ENCODE results near the gene FAM200B.

FAM200B gene

DNA sequence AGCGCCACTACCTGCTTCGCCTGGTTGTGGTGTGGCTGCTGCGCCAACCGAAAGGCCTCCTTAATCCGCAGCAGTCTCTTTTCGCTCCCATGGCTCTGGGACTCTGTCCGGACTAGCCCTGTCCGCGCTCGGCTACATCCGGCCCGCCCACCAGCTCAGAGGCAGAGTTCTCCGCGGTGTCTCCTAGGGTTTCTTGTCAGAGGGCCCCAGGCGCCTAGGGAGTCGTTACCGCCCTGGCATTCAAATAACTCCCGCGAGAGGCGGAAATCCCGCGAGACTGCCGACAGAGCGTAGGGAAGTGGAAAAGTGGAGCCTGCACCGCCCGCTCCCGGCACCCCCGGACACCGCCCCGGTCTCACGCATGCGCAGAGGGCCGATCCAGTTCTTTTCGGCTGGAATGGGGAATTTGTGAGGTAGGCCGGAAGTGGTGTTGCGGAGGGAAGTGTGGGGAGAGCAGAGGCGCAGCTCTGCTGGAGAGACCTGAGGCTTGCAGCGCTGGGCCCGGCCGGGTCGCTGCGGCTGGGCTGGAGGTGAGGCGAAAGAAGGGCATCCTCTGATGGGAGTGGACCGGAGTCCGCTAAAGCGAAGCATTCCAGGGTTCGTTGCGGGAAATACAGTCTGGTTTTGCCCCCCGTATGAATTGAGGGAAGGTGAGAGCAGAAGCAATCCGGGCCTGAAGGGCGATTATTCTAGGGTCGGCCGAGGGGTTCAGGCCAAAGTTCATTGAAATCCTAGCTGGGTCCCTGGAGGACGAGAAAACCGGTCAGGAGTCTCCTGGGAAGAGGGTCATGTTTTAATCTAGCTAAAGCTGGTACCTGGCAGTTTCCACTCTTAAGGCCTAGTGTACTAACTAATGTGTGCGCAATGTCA, at the start of gene FAM200B:
FAM200B (plus strand) TSS at position 456 of the 870 bp plus-strand sequence. CDS start 5,151 bp downstream, outside the sequence.
- DNase-seq (ENCODE audit: low spot score) = peak; percentile 99

DNA sequence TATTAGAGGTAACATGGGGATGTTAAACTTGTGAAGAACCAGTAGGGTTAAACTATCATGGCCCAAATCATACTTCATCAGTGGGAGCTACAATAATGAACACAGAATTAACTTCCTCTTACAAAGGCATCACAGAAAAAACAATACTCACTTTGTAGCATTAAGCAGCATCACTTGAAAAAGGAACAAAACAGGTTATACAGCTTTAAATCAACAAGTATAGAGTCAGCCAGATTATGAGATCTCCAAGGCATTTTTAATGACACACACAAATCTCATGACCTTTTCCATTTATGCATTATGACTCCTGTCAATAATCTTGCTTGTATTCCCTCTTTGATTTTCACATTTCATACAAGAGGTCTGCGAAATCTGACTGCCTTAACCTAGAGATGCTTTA, 44.8 kb upstream of the FAM200B start:
- no peak for DNase-seq (ENCODE audit: low spot score)

DNA sequence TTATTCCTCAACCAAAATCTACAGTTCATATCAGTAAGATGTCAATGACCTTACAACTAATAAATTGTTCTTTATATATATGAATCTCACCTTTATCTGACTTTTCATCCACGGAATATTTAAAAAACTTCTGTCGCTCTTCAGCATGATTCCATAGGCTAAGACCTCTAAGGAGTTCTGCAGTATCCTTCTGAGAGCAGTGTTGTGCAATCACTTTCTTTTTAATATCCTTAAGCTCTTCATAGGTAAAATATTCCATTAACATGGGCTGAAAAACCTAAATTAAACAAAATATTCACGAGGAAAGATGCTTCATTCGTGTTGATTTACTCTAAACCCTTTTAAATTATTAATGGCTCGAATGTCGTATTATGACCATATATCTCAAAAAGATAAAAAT, 43.2 kb upstream of the FAM200B start:
- DNase-seq (ENCODE audit: low spot score) = no peak

DNA sequence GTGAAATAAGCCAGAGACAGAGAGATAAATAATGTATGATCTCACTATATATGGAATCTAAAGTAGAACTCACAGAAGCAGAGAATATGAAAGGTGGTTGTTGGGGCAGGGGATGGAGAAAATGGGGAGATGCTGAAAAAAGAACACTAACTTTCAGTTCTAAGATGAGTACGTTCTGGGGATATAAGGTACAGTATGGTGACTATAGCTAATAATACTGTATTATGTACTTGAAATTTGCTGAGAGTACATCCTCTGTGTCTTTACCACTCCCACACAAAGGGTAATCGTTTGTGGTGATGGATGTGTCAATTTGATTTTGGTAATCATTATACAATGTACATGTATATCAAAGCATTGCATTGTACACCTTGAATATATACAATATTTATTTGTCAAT, 33.0 kb upstream of the FAM200B start:
- DNase-seq (ENCODE audit: low spot score) = no peak

DNA sequence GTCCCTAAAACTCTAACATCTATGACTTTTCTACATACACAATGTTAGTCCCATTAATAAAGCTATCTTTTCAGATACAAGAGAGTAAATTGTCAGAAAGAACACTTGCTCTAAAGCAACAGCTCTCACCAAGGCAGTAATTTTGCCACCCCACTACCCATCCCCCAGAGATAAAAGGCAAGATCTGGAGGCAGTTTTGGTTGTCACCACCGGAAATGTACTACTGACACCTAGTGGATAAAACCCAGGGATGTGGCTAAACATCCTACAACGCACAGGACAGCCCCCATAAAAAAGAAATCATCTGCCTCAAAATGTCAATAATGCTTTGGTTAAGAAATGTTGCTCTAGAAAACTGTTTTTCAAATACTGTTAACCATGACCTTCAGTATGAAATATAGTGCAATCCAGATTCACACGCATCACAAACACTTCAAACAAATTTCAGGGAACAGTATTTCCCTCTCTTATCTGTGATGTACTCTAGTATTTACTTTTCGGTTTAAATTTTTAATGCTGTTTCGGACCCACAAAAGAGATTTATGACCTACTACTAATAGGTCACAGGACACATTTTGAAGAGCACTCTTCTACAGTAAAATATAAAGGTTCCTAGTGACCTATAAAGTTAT, 31.6 kb upstream of the FAM200B start:
- peak; percentile 41 for DNase-seq (ENCODE audit: low spot score)

DNA sequence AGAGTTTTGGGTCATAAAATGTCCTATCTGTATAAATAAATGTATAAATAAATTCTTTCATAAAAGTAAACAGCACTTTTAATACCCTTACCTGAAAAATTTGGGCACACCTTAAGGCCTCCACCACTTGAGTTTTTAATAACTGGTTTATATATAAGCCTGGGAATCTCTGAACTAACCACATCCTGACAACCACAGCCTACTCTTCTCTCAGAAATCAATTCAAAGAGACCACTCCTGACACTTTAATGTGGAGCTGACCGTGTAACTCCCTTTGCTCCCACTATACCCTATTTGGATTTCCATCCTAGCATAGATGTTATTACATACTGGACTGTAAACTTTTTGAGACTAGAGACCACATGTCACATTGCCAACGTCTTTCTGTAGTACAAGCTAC, 30.0 kb upstream of the FAM200B start:
- DNase-seq (ENCODE audit: low spot score) = no peak

DNA sequence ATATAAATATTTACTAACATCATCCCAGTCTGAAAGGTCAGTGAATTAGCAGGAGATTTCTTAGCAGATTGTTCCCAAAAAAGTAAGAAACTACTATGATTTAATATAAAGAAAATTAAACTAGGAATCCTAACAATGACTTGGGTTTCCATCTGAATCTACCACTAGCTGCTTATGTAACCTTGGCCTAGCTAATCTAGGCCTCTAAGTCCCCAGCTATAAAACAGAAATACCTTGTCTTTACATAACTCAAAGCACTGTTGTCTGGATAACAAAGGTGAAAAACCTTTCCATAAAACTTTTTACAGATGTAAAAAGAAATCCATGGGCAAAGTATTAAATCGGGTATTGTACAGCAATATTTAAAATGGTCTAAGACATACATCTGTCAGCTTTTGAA, 29.4 kb upstream of the FAM200B start:
- DNase-seq (ENCODE audit: low spot score) = no peak

DNA sequence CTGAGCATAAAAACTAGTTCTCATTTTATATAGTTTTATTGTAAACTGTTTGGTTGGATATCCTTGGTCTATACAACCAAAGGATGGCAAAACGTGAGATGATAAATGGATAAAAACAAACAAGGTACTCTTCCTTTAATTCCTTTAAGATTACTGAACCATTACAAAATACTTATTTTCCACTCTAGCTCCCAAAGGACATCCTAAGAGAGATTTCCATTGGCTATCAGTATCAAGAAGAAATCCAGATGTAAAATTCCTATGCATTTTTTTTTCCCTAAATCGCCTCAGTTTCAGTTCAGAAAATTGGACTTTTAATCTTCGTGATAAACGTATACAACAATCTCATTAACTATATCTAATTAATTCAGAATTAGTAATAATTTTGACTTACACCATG, 28.8 kb upstream of the FAM200B start:
- no peak for DNase-seq (ENCODE audit: low spot score)

DNA sequence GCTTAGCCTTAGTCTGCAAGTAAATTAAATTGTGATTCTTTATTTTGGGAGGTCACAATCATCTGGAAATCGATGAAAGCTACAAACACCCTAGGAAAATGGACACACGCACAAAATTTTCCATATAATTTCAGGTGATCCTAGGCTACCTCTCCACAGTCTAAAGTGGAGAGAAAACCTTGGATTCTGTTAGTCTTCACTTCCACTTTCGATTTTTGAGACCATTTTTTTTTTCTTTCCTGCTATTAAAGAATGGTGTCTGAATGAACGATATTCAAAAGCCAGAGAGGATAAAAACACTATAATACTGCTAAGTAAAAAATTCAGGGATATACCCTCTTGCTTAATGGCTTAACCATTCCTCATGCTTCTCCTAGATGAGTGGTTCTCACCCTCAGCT, 28.2 kb upstream of the FAM200B start:
- no peak for DNase-seq (ENCODE audit: low spot score)

DNA sequence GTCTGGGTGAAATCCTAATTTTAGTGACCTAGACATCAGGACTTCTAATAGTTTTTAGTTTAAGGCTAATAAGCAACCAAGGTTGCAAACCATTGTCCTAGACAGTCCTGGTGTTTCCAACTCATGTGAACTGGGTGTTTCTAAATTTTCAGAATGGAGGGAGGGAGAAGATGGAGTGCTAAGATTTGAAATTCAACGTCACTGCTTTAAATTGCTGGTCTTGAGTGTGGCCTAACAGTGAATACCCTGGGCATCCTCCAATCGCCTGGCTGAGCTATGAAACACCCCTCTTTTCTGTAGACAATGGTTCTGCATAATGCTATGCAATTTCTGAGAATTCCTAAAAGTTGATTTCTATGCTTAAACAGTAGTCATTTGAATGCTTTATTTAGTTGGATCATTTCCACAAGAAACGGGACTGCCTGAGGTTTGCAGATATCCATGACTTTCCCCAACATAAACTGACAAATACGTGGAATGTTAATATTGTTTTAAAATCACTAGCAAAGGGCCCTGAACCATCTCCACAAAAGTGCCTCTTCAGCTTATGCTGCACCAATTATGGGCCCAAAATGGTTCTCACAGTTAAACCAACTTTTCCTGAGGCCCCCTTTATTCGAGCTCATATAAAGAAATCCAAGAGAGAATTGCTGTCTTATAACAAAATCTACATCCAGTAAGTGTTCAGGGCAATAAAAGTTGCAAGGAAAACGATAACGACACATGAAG, 27.6 kb upstream of the FAM200B start:
- DNase-seq (ENCODE audit: low spot score) = peak; percentile 29

DNA sequence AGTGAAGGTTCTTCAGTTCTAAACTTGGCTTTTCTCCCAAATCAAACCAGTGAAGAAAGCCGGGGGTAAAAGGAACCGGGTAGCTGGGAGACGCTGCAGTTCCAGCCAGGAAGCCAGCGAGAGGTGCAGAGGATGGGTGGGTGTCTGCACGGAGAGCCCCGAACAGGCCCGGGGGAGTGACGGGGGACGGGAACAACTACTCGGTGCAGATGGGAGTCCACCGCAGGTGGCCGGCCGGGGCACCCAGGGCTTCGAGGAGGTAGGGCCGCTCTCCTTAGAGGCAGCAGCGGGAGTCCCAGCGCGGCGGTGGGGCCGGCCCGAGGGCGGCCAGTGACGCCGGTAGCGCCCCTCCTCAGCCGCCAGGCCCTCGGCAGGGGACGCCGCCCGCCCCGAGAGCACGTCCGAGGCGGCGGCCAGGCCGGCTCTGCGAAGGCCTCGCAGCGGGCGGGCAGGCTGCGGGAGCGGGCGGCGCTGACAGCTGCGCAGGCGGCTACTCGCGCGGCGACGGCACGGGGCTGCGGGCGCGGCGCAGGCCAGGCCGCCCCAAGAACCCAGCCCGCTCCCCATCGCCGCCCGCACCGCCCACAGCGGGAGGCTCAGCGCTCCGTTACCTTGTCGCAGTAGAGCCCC, 26.9 kb upstream of the FAM200B start:
- DNase-seq (ENCODE audit: low spot score) = peak; percentile 62

DNA sequence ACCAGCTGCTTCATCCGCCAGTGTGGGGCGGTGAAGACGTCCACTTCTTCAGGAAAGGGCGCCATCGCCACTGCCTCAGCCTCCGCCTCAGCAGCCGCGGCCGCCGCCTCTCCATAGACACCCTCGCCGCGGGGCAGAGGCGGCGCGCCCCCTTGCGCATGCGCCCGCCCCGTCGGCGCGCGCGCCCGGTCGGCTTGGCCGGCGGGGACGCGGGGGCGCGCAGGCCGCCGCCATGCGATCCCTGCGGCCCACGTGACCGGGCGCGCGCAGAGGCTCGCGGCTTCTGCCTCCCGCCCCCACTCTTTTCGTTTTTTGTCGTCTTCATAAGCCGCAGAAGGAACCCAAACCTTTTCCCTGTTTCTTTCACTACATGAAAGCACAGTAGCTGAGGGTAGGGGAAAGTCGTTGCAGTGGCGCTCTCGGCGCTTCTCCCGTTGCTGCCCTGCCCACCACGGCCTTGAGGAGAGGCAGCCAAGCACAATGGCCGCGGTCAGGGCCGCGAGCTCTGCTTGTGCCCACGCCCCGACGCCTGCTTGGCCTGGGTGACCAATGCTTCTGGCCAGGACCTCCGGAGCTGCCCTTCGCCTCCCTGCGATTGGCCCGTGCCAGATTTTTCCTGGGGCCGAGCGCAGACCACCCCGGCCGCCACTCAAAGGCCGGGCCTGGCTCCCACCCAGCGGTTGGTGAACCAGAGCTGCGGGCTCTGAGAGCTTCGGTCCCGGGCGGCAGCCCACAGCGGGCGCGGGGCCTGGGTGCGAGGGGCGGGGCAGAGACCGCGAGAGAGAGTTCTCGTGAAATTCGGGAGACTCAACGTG, 26.2 kb upstream of the FAM200B start, which contains the start of gene FBXL5:
FBXL5 (minus strand) TSS at position 135 of the 815 bp plus-strand sequence; CDS start at position 65, 70 bp downstream.
- peak; percentile 99 for DNase-seq (ENCODE audit: low spot score)

DNA sequence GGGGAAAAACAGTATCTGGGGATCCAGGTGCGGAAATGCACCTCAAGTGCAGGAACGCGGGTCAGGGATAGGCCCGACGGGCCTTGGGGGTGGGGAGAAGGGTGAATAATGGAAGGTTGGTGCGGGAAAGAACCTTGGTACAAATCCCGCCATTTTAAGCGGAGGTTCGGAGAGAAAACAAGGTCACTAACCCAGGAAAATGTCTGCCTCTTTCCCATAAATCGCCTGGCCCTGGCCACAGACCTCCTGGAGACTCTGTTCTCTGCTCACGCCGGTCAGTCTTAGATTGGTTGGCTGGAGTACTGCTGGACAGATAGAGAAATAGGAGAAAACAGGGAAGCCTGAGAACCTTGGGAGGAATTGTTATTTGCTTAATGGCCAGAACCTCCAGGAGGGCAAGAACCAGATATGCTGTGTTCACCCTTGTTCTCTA, 25.6 kb upstream of the FAM200B start:
- DNase-seq (ENCODE audit: low spot score) = no peak

DNA sequence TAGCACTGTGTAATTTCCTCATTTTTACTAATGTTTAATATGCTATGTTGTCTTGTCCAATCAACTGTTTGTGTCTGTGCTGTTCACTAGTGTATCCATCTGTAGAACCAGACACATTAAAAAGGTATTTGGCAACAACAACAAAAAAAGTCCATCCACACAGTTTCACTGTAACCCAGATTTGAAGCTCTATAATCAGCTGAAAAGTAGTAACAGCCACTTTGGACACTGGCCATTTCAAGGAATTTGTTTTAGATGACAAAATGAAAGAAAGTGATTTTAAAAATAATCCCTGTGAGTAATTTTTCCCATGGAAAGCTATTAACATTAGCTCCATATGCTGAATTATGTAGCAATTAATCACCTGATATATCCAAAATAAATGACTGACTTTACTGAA, 24.3 kb upstream of the FAM200B start:
- DNase-seq (ENCODE audit: low spot score) = no peak

DNA sequence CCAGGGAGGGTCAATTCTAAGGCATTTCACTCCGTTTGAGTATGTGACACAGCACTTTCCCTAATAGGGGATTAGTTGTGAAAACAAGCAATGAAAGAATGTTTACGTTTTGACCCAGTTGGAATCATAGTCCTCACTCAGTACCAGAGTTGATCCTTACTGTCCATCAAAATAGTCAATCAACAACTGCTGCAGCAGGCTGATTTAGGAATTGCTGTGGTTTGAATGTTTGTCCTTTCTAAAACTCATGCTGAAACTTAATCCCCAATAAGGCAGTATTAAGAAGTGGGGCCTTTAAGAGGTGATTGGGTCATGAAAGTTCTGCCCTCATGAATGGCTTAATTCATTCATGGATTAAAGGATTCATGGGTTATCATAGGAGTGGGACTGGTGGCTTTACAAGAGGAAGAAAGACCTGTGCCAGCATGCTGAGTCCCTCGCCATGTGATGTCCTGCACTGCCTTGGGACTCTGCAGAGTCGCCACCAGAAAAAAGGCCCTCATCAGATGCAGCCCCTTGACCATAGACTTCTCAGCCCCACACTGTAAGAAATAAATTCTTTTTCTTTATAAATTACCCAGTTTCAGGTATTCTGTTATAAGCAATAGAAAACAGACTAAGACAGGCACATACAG, 23.4 kb upstream of the FAM200B start:
- no peak for DNase-seq (ENCODE audit: low spot score)

DNA sequence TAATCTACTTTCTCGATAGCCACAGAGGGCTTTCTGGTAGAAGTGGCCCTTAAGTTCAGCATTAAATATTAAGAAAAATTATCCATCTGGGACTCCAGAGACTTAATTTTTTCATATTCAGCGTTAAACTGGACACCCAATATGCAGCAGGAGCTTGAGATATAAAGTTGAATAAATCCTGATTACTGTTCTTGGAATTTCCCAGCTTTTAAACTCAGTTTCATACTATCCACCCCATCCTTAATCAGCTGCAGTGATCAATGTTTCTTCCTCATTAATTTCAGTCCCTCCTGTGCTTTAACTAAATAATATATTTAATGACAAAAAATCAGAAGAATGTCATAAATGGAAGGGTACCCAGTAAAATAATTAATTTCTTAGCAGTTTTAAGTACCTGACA, 22.8 kb upstream of the FAM200B start:
- no peak for DNase-seq (ENCODE audit: low spot score)

DNA sequence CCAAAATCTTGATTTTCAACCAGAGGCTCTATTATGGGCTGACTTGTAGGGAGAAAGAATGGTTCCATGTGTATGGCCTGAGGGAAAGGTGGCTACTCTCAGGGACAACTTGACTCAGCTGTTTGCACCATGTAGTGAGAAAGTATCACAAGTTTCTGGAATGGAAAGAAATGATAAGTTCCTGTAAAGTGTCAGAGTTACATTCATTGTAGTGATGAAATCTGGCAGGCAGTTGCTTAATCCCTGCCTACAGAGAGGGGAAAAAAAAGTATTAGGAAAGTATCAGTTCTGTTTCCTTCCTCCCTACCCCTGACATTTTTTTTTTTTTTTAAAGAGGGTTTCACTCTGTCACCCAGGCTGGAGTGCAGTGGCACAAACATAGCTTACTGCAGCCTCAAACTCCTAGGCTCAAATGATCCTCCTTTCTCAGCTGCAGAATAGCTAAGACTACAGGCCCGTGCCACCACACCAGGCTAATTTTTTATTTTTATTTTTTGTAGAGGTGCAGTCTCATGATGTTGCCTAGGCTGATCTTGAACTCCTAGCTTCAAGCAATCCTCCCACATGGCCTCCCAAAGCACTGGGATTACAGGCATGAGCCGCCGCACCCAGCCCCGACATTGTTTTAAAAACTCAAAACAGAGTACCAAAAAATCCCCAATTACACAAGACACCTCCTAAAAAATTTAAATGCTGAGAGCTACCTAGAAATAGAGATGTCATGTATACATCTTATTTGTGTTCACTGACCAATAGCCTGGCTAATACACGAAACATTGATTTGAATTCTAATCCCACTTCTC, 21.7 kb upstream of the FAM200B start:
- DNase-seq (ENCODE audit: low spot score) = peak; percentile 65

DNA sequence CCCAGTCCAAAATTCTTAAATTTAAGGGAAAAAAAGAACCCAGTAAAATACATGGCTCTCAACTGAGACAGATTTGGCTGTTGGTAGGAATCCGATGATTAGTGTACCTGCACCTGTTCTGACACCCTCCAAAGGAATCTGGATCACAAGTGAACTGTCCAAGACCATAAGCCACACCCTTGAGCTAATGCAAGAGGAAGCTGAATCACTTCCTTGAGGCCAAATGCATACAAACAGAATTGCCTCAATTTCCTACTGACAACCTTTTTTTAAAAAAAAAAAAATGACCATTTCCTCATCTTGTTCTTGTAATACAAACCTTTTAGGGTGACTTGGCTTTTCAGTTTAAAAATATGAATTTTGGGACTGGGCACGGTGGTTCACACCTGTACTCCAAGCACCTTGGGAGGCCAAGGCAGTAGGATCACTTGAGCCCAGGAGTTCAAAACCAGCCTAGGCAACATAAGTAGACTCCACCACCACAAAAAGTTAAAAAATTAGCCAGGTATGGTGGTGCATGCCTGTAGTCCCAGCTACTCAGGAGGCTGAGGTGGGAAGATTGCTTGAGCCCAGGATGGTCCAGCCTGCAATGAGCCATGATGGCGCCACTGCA, 15.8 kb upstream of the FAM200B start:
- no peak for DNase-seq (ENCODE audit: low spot score)

DNA sequence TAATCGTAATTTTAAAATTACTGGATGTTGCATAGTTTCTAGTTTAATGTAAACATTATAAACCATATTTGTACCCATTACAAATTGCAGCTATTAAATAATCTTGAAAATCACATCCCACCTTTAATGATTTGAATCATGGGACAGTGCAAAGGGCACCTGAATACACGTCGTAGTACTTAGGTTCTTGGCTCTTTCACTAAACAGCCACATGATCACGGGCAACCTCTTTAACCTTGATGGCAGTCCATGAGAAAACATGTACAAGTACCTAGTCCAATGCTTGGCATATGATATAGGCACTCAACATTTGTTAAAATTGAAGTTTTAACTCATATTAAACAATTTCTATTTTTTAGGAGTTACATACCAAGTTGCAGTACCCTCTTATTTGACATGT, 14.6 kb upstream of the FAM200B start:
- DNase-seq (ENCODE audit: low spot score) = no peak

All from GM03348 (cell line).